Thyroid gland (tissue), 4 donors: ENCODE data around the gene WDPCP.

ENCODE experiments used
- CTCF ChIP-seq, 6 experiments: fragments of 200-600 bp in 3 of 6; fragments of 450-650 bp in 3 of 6; sonication (generic) in 3 of 6; IDR thresholded peaks; one replicate each; pipeline ENCODE4 v1.5.1; 2016 to 2019; ENCODE audit warnings: antibody characterized with exemption in 6 of 6, mild to moderate bottlenecking in 2 of 6, inconsistent platforms in 1 of 6, moderate library complexity in 1 of 6
- POLR2A ChIP-seq, 2 donors: fragments of 450-650 bp; IDR thresholded peaks; one replicate each; pipeline ENCODE4 v1.6.1; 2017; ENCODE audit warnings: antibody characterized with exemption in 2 of 2, mild to moderate bottlenecking in 2 of 2, moderate library complexity in 1 of 2

DNA sequence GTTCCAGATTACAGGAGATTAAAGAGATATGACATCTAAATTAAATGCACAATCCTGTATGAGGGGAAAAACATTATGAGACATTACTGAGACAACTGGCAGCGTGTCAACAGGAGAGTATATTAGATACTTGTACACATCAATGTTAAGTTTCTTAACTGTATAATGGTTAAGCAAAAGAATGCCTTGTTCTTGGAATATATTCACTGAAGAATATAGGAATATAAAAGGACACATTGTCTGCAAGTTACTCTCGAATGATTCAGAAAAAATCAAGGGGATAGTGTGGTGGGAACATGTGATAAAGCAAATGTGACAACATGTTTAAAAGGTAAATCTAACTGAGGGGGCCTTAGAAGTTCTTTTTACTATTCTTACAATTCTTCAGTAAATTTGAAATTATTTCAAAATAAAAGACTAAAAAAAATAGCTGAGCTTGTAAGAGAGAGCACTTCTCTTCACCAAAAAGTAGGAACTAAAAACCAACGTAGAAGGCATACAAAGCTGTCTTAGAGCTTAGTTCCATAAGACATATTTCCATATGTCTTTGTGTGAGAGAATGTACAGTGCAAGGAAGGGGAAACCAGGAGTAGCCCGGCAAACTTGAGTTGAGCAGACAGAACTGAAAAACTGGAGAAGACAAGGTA, 7.5 kb downstream of the WDPCP start:
- TF ChIP-seq CTCF (IDR thresholded peaks at IDR 0.05) (no peak), POLR2A (IDR thresholded peaks at IDR 0.05) (no peak)
